GM18502 (cell line): ENCODE measurements around the gene ANAPC4.
A peak's percentile ranks its signal among the peaks of the same experiment; 100 is the strongest.
"Not testable (repeated sequence)": the region's sequence is repeated elsewhere in the genome, so short reads cannot be mapped to it uniquely, and the experiment has no call there.

ENCODE experiments used
- ATAC-seq: cut with Tn5 transposase; IDR thresholded peaks from one replicate; pipeline ENCODE4 v1.9.1; 2021; ENCODE audit warnings: mild to moderate bottlenecking; ENCODE audit not compliant: unreplicated experiment, poor library complexity

ANAPC4 gene, protein sequence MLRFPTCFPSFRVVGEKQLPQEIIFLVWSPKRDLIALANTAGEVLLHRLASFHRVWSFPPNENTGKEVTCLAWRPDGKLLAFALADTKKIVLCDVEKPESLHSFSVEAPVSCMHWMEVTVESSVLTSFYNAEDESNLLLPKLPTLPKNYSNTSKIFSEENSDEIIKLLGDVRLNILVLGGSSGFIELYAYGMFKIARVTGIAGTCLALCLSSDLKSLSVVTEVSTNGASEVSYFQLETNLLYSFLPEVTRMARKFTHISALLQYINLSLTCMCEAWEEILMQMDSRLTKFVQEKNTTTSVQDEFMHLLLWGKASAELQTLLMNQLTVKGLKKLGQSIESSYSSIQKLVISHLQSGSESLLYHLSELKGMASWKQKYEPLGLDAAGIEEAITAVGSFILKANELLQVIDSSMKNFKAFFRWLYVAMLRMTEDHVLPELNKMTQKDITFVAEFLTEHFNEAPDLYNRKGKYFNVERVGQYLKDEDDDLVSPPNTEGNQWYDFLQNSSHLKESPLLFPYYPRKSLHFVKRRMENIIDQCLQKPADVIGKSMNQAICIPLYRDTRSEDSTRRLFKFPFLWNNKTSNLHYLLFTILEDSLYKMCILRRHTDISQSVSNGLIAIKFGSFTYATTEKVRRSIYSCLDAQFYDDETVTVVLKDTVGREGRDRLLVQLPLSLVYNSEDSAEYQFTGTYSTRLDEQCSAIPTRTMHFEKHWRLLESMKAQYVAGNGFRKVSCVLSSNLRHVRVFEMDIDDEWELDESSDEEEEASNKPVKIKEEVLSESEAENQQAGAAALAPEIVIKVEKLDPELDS

DNA sequence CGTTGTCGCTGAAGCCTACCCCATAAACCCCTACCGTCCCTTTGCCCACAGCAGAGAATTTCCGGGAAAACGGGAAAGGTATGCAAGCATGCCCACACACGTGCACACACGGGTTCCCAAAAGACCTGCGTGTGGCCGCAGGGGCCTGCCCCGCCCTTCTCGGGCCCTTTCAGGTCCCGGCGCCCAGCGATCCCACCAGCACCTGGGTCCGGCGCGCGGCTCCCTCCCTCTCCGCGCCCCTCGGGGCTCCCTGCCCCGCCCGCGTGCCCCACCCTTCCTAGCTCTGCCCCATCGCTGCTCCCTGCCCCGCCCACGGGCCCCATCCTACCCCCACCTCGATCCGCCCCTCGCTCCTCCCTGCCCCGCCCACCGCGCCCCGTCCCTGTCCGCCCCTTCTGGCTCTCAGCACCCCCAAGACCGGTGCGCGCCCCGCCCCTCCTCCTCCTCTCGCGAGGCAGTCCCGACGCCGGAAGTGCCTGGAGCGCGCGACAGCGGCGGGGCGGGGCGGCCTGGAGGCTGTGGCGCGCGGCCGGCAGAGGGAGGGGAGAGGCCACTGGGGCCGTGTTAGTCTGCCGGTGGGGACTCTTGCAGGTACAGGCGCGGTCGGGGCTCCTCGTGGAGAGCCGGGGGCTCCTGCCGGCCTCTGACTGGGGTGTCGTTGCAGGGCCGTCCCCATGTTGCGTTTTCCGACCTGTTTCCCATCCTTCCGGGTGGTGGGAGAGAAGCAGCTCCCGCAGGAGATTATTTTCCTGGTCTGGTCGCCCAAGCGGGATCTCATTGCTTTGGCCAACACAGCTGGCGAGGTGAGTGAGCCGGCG lies at the start of gene ANAPC4:
ANAPC4 (plus strand) TSS at position 510 of the 818 bp plus-strand sequence; CDS start at position 675, 165 bp downstream.
- peak; percentile 96 for ATAC-seq

DNA sequence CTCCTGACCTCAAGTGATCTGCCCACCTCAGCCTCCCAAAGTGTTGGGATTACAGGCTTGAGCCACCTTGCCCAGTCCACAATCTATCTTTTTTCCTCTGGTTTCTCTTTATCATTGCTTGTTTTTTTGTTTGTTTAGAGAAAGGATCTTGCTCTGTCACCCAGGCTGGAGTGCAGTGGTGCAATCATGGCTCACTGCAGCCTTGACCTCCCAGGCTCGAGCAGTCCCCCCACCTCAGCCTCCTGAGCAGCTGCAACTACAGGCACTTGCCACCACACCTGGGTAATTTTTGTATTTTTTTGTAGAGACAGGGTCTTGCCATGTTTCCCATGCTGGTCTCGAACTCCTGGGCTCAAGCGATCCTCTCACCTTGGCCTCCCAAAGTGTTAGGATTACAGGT lies 48.6 kb upstream of the ANAPC4 start:
- not testable (repeated sequence) for ATAC-seq

DNA sequence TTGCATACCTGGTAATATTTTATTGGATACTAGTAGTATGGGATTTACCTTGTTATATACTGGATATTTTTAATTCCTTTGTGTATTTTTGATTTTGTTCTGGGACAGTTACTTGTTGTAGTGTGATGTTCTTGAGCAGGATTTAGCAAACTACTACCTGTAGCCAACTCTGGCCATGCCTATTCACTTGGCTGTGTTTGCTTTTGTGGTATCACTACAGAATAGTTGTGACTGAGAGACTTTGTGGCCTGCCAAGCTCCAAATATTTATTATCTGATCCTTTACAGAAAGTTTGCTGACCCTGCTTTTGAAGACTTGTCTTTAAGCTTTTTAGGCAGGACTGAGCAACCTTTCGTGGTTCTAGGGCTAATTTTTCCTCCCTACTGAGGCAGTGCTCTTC lies 46.7 kb upstream of the ANAPC4 start:
- peak; percentile 3 for ATAC-seq

DNA sequence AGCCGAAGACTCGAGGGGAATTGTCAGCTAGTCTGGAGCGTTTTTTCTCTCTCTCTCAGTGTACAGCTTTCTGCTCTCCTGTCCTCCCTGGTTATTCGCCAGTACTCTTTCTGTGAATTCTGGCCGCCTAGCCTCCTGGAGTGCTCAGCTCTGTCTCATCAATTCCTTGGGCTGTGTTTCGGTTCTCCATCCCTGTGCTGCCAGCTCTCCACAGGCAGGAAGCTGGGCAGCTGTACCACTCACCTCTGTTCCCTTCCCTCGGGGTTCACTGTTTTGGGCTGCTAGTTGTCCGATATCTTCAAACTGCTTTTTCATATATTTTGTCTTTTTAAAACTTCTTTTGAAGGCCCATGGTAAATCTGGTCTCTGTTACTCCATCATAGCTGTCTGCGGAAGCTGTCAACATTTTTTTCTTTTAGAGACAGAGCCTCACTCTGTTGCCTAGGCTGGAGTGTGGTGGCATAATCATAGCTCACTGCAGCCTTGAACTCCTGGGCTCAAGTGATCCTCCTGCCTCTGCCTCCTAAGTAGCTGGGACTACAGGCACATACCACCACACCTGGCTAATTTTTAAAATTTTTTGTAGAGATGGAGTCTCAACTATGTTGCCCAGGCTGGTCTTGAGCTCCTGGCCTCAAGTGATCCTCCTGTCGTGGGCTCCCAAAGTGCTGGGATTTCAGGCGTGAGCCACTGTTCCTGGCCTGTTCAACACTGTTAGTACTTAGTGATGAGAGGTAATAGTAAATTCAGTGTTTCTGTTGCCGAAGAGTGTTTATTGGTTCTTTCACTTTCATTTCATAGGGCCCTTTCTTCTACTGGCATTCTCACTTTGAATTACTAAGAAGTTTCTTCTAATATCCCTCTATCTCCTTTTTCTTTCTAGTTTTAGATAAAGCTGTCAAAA lies 45.9 kb upstream of the ANAPC4 start:
- ATAC-seq: peak; percentile 82

DNA sequence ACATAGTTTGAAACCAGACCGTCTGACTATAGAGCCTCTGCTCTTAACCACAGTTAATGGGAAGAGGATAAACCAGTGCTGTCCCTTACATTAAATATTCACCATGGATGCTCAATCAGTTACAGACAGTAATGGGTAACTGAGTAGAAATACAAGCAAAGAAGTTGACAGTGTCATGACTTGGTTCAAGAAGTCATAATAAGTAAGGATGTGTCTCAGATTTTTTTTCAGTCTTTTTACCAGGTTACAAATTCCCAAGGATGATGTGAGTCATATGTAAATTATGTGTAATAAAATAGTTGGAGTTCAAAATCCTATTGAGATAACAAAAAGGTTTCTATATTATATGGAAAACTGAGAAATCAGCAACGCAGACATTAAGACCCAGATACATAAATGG lies 33.4 kb upstream of the ANAPC4 start:
- ATAC-seq: no peak

DNA sequence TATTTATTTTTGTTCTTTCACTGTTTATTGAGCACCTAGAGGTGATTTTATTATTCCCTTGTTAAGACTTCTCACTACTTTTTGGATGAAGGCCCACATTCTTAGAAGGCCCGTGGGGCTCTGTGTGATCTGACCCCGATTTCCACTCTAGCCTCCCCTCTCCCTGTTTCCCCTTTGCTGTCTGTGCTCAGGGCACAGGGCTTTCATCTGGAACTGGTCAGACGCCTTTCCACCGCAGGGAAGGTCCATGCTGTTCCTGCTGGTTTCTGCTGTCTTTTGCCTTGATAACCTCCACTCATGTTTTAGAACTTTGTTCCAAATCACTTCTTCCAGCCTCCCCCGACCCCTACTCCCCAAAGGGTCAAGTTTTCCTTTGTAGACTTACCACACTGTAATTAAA lies 31.3 kb upstream of the ANAPC4 start:
- ATAC-seq: no peak

DNA sequence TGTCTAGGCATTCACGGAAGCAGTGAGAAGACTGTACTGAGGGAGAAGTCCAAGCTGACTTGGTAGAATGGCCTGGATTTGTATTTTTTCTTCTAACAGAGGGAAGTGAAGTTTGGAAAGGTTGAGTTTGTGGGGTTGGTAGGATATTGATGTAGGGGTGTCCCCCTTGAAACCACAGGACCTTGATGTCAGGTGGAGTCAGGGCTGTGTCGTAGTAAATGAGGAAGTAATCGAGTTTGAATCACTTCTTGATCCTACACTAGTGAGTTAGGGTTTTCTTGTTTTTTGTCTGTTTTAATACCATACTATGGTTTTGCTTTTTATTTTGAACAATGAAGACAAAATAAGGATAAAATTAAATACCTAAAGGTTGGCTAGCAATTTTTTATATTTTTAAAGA lies 30.1 kb upstream of the ANAPC4 start:
- ATAC-seq: peak; percentile 84

DNA sequence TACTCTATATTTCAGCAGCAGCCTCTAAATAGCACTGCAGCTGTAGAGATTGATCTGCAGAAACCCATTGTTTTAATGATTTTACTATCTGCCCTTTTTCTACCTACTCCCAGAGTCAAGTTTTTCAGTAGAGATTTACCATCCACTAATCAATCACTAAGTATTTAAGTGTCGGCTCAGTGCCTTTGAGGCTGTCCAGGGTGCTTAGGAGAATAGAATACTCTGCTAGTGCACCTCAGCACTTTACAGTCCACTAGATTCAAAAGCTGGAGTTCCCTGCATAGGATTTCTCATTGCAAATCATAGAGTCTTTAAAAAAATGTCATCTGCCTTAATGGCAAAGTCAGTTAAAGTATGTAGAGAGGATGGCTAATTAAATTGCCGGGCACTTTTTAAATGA lies 29.6 kb upstream of the ANAPC4 start:
- ATAC-seq: no peak

DNA sequence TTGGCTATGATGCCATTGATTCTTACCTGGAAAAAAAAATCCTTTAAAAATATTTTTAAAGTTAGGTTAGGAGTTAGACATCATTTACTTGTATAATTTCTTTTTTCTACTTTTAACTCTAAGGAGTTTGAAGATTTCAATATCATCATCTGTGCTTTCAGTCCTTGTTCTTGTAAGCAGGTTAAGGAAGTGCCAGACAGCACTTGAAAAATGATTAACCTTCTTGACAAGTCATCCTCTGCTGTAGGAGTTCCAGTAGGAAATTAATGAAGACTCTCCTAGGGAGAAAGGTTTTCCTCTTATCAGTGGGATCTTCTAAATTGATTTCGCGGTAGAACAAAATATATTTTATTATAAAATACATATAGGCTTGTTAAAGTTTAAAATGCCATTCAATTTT lies 29.1 kb upstream of the ANAPC4 start:
- no peak for ATAC-seq

DNA sequence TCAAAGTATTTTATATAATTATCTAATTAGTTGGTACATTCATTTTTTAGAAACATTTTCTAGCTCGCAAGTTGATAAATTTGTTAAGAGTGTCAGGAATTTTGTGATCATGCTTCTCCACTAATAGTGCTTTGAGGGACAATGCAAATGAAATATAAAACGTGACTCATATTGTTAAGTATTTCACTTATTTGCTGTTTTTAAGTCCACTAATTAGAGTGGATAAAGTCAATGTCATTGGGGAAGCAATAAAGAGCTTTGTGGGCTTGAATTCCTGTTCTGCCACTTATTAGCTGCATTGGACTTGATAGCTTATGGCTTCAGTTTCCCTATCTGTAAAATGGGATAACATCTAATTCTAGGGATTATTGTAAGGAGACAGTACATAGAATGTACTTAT lies 26.5 kb upstream of the ANAPC4 start:
- ATAC-seq: no peak

DNA sequence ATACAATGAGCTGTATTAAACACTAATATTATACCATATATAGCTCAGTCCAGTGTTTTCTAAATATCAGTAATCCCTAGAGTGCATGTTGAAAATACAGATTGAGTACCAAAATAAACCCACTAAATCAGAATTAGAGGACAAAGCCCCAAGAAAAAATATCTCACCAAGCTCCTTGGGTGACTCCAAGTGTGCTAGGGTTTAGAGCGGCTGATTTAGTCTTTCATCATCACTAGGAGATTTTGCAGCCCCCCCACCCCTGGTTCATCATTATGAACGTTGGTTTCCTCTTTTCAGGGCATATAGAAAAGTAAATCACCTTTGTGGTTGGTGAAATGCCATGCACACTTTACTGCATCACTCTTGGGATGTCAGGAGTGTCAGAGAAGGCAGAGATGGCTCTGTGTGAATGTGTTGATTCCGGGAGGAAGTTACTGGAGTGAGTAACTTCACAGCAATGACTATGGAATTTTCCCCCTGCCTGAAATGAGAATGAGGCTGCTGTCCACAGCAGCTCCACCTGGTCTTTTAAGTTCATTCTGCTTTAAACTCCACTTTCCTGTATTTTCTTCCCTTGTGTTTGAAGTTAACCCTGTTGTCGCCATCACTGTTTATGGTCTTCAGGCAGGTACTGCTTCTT lies 25.2 kb upstream of the ANAPC4 start:
- no peak for ATAC-seq

DNA sequence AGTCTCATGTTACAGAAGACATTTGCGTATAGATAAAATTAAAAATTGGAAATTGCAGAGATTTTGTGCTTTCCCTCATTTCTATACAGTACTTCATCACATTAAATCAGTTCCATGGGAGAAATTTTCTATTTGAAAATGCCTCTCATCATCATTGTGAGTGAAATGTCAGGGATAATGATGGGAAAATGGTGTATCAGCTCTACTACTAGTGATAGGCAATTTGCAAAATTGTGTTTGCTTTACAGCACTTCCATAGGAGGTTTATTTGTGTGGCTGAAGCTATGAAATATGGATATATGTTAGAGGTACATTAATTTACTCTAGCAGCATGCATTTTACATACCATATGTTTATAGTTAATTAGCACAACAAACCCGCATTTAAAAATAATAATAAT lies 21.0 kb upstream of the ANAPC4 start:
- no peak for ATAC-seq

DNA sequence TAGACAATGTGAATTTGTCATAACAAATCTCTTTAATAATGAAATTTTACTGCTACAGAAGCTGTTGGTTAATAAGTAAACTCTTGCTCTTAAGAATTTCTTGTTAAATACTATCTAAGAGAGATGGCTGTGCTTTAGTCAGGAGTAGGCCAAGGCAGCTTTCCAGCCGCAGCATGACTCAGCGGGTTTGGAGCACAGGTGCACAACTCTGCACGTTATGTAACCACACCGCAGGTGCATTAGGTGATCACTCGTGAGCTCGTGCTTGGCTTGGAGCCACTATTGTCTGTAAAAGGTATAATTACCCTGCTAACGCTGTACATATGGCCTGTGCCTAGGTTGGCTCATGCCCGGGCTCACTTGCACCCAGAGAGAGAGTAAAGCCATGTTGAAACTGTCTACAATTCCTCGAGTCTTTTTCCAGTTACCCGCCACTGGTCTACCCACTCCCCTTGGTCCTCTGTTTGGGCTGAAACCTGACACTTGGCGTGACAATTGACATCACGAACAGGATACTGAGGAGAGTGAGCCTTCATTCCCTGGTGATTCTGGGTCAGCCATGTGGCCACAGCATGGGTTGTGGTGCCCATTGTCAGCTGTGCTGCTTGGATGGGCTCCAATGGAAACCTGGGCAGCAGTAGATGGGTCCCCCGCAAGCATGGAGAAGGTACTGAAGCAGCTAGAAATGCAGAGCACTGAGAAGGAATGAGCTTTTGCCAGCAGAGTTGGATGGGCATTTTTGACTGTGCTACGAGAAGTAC lies 18.4 kb upstream of the ANAPC4 start:
- ATAC-seq: no peak

DNA sequence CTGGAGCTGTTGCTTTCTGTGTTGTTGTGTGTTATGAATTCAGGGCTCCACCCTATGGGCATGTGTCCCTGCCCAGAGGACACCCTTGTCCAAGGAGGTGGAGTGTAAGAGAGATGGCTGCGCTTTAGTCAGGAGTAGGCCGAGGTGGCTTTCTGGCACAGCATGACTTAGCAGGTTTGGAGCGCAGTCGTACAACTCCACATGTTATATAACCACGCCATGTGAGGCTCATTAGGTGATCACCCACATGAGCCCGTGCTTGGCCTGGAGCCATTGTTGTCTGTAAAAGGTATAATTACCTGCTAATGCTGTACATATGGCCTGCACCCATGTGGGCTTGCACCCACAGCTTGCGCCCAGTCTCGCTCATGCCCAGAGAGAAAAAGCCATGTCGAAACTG lies 15.8 kb upstream of the ANAPC4 start:
- ATAC-seq: no peak

DNA sequence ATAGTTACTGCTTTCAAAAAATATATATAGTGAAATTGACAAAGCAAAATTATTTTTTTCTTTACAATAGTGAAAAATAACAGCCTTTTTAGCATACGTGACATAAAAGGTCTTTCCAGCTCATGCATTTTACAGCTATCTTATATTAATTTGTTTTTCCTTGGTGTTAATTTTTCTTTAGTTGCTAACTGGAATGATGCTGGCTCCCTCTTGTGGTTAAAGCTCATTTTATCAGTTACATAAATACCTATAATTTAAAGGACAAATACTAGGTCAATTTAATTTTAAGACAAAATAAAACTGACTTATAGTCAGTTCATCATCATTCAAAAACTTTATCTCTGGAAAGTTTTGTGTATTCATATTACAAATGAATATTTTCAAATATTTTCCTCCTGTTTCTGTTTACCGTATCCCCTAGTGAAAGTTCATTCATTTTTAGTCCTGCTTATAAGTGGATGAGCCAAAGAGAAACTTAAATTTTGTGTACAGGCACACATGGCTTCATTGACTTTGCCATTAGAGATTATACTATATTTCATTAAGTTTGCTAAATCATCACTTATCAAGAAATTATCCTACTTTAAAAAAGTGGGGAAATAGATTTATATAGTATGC lies 9.9 kb upstream of the ANAPC4 start:
- ATAC-seq: no peak

DNA sequence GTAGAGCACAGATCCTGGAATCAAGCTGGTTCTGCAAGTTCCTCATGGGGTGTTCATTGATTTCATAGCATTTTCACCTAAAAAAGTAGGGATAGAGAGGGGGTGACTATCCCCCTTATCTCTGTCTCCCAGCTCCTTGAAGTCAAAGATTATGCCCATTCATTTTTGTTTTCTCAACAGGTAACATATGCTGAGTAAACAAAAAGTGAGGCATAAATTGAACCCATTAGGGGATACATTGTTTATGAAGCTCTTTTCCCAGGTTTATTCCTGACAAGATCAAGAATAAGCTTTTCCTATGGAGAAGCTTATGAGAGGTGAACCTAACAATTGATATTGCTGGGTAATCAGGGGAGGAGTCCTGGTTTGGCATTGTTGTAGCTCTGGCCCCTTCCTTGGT lies 9.2 kb upstream of the ANAPC4 start:
- no peak for ATAC-seq

DNA sequence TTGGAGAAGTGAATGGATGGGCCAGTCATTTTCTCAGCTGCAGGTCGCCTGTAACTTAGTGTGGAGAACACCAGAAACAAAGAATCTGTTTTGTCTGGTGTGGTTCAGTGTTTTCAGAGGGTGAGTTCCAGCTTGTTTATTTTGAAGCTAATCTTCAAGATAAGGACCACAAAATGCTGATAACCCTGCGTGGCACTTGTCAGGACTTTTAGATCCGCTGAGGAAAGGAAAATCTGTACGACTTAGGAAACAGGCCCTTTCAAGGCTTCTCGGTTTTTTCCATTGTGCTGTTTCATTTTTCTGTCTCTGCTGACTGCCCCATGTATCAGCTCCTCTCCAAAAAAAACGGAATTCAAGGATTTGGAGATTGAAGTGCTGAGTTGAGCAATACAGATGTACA lies 8.7 kb upstream of the ANAPC4 start:
- no peak for ATAC-seq

DNA sequence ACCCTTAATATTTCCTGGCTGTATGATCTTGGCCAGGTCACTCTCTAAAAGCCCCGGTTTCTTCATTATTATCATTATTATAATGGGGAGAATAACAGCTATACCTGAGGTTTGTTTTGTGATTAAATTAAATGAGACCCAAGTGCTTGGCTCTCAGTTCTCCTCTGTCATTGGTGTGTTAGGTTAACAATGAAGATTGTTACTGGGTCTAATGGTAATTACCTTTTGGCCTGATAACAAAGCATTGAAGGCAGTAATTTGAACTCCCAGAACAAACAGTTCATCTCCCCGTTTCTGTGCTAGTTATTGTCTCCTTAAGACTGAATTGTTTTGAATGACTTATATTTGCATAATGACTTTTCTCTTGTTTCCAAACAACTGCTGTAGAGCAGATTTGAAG lies 6.8 kb upstream of the ANAPC4 start:
- no peak for ATAC-seq
